ENCODE data around the gene RARS1.
"Not testable (repeated sequence)": the region's sequence is repeated elsewhere in the genome, so short reads cannot be mapped to it uniquely, and the experiment has no call there.

- not testable (repeated sequence) for TF ChIP-seq CREB1 (CRISPR knock-in tag; IDR thresholded peaks at IDR 0.05; ENCODE audit: low read depth); CTCF (conservative IDR thresholded peaks at IDR 0.05; ENCODE audit: low read depth in 2 of 2); EZH2 (IDR thresholded peaks at IDR 0.05; ENCODE audit: low read depth, unreplicated experiment); NANOG (IDR thresholded peaks at IDR 0.05; ENCODE audit: borderline replicate concordance); POLR2AphosphoS5 (IDR thresholded peaks at IDR 0.05; ENCODE audit: low read depth); STAT1 (IDR thresholded peaks at IDR 0.05; ENCODE audit: unreplicated experiment); REST (IDR thresholded peaks at IDR 0.05; ENCODE audit: unreplicated experiment); EZH2phosphoT487 (IDR thresholded peaks at IDR 0.05; ENCODE audit: unreplicated experiment); ZNF331 (CRISPR knock-in tag; IDR thresholded peaks at IDR 0.05; ENCODE audit: low read depth); ETS1 (IDR thresholded peaks at IDR 0.05); JUNB (IDR thresholded peaks at IDR 0.05; ENCODE audit: unreplicated experiment)
Measured at GRCh38 chr5:168534351-168534750, 48.1 kb downstream of the RARS1 start.
